Activated CD4-positive, alpha-beta memory T cell treated with anti-CD3 and anti-CD28 coated beads for 36 hours (primary cell): ENCODE data around the gene GATC. TPM values are rescaled to one million over a fixed set of nuclear protein-coding genes. Genes with fewer than 3 reads are reported as not detected.

ENCODE experiments used
- CTCF ChIA-PET: fragments of 350-600 bp; sonication (Branson Sonifier 250); formaldehyde crosslinking; loops from one replicate; lab custom pipeline; 2021; ENCODE audit warnings: antibody characterized with exemption, inconsistent platforms; lab: Charles Lee
- POLR2A ChIA-PET: fragments of 350-600 bp; sonication (Branson Sonifier 250); formaldehyde crosslinking; loops from one replicate; lab custom pipeline; 2021; ENCODE audit warnings: antibody characterized with exemption; lab: Charles Lee
- DNase-seq: peaks from one replicate; pipeline ENCODE4 v3.0.0-alpha.2; 2020
- H3K27ac Mint-ChIP-seq: one replicate; pipeline ENCODE4 v1.8.0; 2021; ENCODE audit warnings: mixed read lengths
- H3K27me3 Mint-ChIP-seq: one replicate; pipeline ENCODE4 v1.8.0; 2021; ENCODE audit warnings: mixed read lengths
- H3K36me3 Mint-ChIP-seq: one replicate; pipeline ENCODE4 v1.8.0; 2021; ENCODE audit warnings: mixed read lengths
- H3K4me1 Mint-ChIP-seq: one replicate; pipeline ENCODE4 v1.8.0; 2021; ENCODE audit warnings: low read depth, mixed read lengths
- H3K4me3 Mint-ChIP-seq: one replicate; pipeline ENCODE4 v1.8.0; 2021; ENCODE audit warnings: mild to moderate bottlenecking, mixed read lengths
- H3K9me3 Mint-ChIP-seq: one replicate; pipeline ENCODE4 v1.8.0; 2021; ENCODE audit warnings: mixed read lengths
- intact Hi-C: fragments of 100-400 bp; cut with micrococcal nuclease; formaldehyde crosslinking; loops from one replicate; pipeline ENCODE4 v1.15.1; 2023
- total RNA-seq, 2 experiments: library from RNA; stranded (reverse); gene quantifications; one replicate each; pipeline ENCODE4 v1.2.3, GENCODE V29; 2021

The GATC gene
- total RNA-seq, 2 experiments from 2014 or later: 35.1 to 37.1 TPM

DNA sequence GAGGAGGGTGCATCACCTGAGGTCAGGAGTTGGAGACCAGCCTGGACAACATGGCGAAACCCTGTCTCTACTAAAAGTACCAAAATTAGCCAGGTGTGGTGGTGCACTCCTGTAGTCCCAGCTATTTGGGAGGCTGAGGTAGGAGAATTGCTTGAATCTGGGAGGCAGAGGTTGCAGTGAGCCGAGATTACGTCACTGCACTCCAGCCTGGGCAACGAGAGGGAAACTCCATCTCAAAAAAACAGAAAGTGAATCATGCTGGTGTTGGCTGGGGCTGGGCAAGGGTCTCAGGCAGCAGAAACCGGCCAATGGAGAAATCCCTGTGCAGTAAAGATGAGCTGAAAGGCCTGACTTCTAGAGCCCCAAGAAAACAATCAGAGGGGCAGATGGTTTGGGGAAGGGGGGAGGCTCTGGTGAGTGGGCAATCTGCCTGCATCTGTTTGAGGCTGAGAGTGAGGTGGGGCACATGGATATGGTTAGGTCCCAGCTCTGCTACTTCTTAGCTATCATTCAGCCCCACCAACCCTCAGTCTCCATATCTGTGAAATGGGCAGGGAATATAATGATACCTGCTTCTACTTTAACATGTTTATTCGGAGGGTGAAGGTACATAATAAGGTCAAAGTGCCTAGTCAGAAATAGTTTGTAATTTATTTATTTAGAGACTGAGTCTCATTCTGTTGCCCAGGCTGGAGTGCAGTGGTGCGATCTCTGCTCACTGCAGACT lies 29.6 kb upstream of the GATC start:
- DNase-seq: no peak
- Mint-ChIP-seq H3K27me3 (peaks cover 2% of the 10 kb centered on the region), H3K36me3 (no peaks in the 10 kb centered on the region), H3K9me3 (no peaks in the 10 kb centered on the region), H3K27ac (no peak overlapping the region), H3K4me1 (no peaks in the 10 kb centered on the region), H3K4me3 (no peak overlapping the region)
- ChIA-PET POLR2A (no interaction called here), CTCF (no interaction called here)
- intact Hi-C loops: no loop called here

DNA sequence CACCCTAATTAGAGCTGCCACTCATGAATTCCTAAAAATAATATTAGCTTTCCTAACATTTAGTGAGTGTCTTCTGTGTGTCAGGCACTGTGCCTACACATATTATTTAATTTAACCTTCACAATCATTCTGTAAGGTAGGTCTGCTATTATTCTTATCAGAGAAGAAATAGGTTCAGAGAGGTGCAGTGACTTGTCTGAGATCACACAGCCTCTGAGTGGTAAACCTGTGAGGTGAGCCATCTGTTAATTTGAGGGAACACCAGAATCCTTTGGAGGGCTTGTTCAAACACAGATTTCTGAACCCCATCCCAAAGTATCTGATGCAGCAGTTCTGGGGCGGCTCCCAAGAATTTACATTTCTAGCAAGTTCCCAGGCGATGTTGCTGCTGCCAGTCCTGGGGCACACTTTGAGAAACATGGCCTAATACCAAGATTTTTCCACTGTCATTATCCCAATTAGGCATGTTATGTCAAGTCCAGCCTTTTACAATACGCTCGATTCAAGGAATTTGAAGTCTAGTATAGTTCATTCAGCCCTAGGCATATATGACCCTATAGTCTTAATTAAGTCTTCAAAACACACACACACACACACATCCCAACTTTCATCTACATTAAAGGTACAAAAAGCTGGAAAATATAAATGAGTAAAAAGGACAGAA lies 28.2 kb upstream of the GATC start:
- CTCF ChIA-PET: no interaction called here
- Mint-ChIP-seq H3K4me1 (no peaks in the 10 kb centered on the region), H3K4me3 (no peak overlapping the region), H3K27me3 (no peaks in the 10 kb centered on the region), H3K9me3 (no peaks in the 10 kb centered on the region), H3K36me3 (no peaks in the 10 kb centered on the region), H3K27ac (no peak overlapping the region)
- DNase-seq: no peak
- POLR2A ChIA-PET: interaction anchor here (0.8 kb wide), 1 partner anchor 10 kb away, joined by 3 read pairs; no protein-coding TSS in a partner anchor
- intact Hi-C loops: no loop called here

DNA sequence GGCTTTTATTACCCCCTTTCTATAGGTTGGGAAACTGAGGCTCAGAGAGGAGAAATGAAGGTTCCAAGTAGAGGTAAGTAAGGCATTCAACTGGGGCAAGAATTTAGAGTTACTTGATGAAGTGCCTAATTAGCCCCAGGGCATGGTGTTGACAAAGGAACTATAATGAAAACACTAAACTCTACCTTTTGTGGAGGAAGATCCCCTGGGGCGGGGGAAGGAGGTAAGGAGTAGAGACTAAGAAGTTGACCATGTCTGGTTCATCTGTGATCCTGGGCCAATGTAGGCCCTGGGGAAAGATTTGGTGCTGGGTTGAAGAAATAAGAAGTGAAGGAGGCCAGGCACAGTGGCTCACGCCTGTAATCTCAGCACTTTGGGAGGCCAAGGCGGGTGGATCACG lies 24.5 kb upstream of the GATC start:
- no peak overlapping the region for H3K4me3 Mint-ChIP-seq
- no peaks in the 10 kb centered on the region for H3K36me3 Mint-ChIP-seq
- no peak for DNase-seq
- H3K27me3 Mint-ChIP-seq: no peaks in the 10 kb centered on the region
- H3K27ac Mint-ChIP-seq: no peak overlapping the region
- intact Hi-C loops: no loop called here
- no peaks in the 10 kb centered on the region for H3K9me3 Mint-ChIP-seq
- ChIA-PET CTCF (no interaction called here), POLR2A (no interaction called here)
- H3K4me1 Mint-ChIP-seq: no peaks in the 10 kb centered on the region

DNA sequence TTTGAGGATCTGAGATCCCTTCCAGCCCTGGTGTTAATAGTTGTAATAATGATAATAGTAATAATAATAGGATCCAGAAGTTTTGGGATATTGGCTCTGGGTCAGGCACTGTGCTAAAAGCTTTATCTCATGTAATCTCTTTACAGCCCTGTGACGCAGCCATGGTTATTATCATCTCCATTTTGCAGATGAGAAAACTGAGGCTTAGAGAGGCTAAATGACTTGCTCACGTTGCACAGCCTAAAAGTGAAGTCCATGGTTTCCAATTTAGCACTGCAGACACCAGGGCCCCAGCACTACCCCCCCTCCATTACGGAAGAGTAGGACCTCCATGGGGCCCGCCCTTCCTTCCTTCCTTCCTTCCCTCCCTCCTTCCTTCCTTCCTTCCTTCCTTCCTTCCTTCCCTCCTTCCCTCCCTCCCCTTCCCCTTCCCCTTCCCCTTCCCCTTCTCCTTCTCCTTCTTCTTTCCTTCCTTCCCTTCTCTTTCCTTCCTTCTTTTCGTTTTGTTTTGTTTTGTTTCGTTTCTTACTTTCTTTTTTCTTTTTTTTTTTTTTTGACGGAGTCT lies 23.3 kb upstream of the GATC start:
- no peaks in the 10 kb centered on the region for H3K4me1 Mint-ChIP-seq
- intact Hi-C loops: no loop called here
- no peaks in the 10 kb centered on the region for H3K27me3 Mint-ChIP-seq
- ChIA-PET CTCF (no interaction called here), POLR2A (no interaction called here)
- no peak for DNase-seq
- H3K27ac Mint-ChIP-seq: no peak overlapping the region
- H3K36me3 Mint-ChIP-seq: no peaks in the 10 kb centered on the region
- H3K4me3 Mint-ChIP-seq: no peak overlapping the region
- H3K9me3 Mint-ChIP-seq: no peaks in the 10 kb centered on the region

DNA sequence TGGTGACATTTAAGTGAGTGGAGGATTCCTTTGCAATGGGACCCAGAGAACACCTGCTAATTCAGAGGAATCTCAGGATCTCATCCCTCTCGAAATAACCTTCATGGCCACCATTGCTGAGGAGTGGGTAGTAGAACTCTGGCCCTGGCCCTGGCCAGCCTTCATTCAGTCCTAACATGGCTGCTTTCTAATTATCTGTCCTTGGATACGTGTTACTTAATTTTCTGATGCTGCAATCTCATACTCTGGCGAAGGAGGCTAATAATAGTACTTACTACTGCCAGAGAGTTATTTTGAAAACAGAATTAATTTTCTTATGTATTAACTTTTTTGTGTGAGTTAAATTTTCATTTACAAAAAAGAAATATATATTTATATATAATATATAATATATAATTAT lies 20.4 kb upstream of the GATC start:
- Mint-ChIP-seq H3K27ac (no peak overlapping the region), H3K9me3 (no peaks in the 10 kb centered on the region), H3K4me3 (no peak overlapping the region), H3K4me1 (peaks cover 3% of the 10 kb centered on the region), H3K27me3 (no peaks in the 10 kb centered on the region), H3K36me3 (no peaks in the 10 kb centered on the region)
- intact Hi-C loops: no loop called here
- ChIA-PET POLR2A (no interaction called here), CTCF (no interaction called here)
- DNase-seq: no peak

DNA sequence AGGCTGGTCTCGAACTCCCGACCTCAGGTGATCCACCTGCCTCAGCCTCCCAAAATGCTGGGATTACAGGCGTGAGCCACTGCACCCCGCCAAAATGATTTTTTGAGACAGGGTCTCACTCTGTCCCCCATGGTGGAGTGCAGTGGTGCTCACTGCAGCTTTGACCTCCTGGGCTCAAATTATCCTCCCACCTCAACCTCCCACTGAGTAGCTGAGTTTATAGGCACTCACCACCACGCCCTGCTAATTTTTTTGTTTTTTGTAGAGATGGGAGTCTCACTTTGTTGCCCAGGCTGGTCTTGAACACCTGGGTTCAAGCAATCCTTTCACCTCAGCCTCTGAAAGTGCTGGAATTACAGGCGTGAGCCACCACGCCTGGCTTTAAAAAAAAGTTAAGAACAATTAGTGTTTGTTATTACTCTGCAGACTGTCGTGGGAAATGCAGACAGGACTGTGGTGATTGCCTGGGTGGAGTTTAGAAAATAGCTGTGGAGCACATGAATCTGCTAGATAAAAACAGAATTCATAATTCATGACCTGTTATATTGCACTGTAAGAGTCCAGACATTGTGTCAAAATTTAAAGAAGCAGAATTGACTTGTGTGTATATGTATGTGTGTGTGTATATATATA lies 17.5 kb upstream of the GATC start:
- ChIA-PET POLR2A (interaction anchor here (0.5 kb wide), 1 partner anchor 171 kb away, joined by 4 read pairs; no protein-coding TSS in a partner anchor), CTCF (interaction anchor here (0.8 to 3.0 kb wide), 7 partner anchors 10 to 73 kb away, joined by 3 to 16 read pairs (median 5); no protein-coding TSS in a partner anchor)
- no peaks in the 10 kb centered on the region for H3K9me3 Mint-ChIP-seq
- DNase-seq: no peak
- peaks cover 6% of the 10 kb centered on the region for H3K4me1 Mint-ChIP-seq
- intact Hi-C loops: no loop called here
- H3K27me3 Mint-ChIP-seq: peaks cover 4% of the 10 kb centered on the region
- no peak overlapping the region for H3K27ac Mint-ChIP-seq
- no peak overlapping the region for H3K4me3 Mint-ChIP-seq
- H3K36me3 Mint-ChIP-seq: no peaks in the 10 kb centered on the region

DNA sequence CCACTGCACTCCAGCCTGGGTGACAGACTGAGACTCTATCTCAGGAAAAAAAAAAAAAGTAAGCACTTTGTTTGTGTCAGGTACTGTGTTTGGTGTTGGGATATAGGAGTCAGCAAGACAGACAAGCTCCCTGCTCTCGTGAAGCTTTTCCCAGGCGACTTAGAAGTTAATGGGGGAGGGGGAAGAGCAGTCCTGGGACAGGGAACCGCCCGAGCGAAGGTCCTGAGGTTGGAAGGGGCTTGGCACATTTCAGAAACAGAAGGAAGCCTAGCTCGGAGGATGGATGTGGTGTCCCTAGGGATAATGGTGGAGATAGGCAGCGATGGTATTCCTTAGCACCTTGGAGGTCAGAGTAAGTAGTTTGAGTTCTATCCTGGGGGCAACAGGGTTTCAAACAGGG lies 16.9 kb upstream of the GATC start:
- Mint-ChIP-seq H3K27ac (no peak overlapping the region), H3K4me3 (no peak overlapping the region)
- no peak for DNase-seq

DNA sequence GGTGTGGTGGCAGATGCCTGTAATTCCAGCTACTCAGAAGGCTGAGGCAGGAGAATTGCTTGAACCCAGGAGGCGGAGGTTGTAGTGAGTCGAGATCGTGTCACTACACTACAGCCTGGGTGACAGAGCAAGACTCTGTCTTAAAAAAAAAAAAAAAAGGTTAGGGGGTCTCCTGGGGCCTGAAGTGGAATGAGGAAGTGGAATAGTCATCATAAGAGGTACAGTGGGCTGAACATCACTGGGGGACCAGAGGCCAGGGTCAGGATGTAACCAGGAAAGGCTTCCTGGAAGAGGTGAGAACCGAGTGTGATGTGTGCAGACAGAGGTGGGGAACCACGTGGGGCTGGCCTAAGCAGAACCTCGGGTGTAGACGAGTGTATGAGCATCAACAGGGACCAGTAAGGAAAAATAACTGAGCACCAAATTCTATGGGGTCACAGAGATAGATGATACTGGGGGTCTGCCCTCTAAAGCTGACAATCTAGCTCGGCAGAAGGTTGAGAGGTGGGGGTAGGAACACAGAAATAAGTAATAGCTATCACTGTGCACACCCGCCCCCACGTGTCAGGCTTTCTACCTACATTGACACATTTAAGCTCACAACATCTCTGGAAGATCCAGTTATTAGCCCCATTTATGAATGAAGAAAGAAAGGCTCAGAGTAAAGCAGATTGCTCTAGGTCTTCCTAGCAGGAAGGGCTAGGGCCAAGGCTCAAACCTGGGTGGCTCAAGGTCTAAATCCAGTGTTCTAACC lies 13.3 kb upstream of the GATC start:
- ChIA-PET POLR2A (no interaction called here), CTCF (interaction anchor here (1.6 to 2.9 kb wide), 2 partner anchors 33 to 75 kb away, joined by 3 to 21 read pairs; no protein-coding TSS in a partner anchor)
- H3K27ac Mint-ChIP-seq: no peak overlapping the region
- no peak overlapping the region for H3K4me3 Mint-ChIP-seq
- intact Hi-C loops: no loop called here
- peaks cover 11% of the 10 kb centered on the region for H3K4me1 Mint-ChIP-seq
- no peak for DNase-seq
- no peaks in the 10 kb centered on the region for H3K9me3 Mint-ChIP-seq
- peaks cover 4% of the 10 kb centered on the region for H3K27me3 Mint-ChIP-seq
- no peaks in the 10 kb centered on the region for H3K36me3 Mint-ChIP-seq

More for the DNA sequence above, 16.9 kb upstream of the GATC start:
- H3K9me3 Mint-ChIP-seq: no peaks in the 10 kb centered on the region
- ChIA-PET CTCF (interaction anchor here (0.9 to 3.0 kb wide), 10 partner anchors 9 to 201 kb away, joined by 3 to 16 read pairs (median 4); partner anchors contain the start of gene PXN), POLR2A (no interaction called here)
- intact Hi-C loops: no loop called here
- H3K36me3 Mint-ChIP-seq: no peaks in the 10 kb centered on the region
- H3K27me3 Mint-ChIP-seq: peaks cover 4% of the 10 kb centered on the region
- peaks cover 6% of the 10 kb centered on the region for H3K4me1 Mint-ChIP-seq

DNA sequence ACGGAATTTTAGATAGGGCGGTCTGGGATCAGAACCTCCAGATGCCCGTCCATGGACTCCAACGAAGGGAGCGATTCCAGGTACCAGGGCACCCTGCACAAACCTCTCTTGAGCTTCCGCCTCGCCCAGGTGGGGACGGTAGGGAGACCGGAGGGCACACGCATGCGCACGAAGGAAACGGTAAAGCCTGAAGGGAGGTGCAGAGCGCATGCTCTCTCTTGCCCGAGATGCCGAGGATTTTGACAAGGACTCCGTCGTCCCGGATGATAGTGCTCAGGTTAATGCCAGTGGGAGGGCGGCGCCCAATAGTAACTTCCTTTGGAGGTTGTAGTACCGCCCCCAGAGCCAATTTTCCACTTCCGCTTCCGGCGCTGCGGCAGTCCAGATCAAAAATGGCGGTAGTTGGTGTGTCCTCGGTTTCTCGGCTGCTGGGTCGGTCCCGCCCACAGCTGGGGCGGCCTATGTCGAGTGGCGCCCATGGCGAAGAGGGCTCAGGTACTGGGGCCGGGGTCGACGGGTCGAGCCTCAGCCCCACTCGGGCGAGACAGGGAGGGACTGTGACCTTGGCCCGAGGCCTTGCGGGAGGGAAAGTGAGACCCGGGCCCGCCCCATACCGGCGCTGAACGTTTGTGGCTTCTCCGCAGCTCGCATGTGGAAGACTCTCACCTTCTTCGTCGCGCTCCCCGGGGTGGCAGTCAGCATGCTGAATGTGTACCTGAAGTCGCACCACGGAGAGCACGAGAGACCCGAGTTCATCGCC lies 8.3 kb upstream of the GATC start, which contains the start of gene COX6A1:
Gene COX6A1 (plus strand): TSS at position 379 of the 760 bp plus-strand sequence. CDS start 14 bp downstream, at position 393.
- Mint-ChIP-seq H3K36me3 (peaks cover 13% of the 10 kb centered on the region), H3K27ac (peak within 1 kb of the TSS; percentile 92), H3K9me3 (no peaks in the 10 kb centered on the region), H3K4me3 (peak within 1 kb of the TSS; percentile 99), H3K27me3 (peaks cover 2% of the 10 kb centered on the region), H3K4me1 (peaks cover 22% of the 10 kb centered on the region)
- POLR2A ChIA-PET: interaction anchor here (0.5 to 1.3 kb wide), 6 partner anchors 8 to 251 kb away, joined by 3 to 7 read pairs (median 4); no protein-coding TSS in a partner anchor
- DNase-seq: peak; percentile 99
- intact Hi-C loops: loop anchor here (1.0 to 5.0 kb wide), 9 partner anchors 31 to 322 kb away; partner anchors contain the start of genes DYNLL1, MLEC, RAB35 and RNF10
- CTCF ChIA-PET: interaction anchor here (0.6 to 2.5 kb wide), 12 partner anchors 9 to 366 kb away, joined by 3 to 9 read pairs (median 4); partner anchors contain the start of gene SRSF9

DNA sequence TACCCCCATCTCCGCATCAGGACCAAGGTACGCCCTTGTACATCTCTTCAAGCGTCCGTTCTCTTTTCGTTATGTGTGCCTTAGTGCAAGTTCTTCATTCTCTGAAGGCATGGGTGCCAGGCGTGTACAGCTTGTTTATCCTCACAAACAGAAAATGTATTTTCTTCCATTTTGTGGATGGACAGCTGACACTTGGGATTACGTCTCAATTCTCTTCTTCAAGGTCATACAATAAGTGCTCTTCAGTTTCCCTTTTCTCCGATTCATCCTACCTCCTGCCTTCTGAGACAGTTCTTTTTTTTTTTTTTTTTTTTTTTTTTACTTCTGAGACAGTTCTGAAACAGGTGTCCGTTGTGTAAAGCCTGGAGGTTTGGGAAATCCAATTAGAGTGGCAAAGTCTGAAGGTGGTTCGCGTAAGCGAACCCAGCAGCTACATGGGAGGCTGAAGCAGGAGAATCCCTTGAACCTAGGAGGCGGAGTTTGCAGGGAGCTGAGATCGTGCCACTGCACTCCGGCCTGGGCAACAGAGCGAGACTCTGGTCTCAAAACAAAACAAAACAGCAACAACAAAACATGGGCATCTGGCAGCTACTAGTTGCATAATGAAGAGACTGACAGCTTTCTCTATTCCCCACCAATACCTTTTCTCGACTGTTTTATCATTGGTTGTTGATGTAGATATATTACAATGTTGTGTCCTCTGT lies 7.6 kb upstream of the GATC start:
- CTCF ChIA-PET: interaction anchor here (0.6 to 2.5 kb wide), 14 partner anchors 9 to 366 kb away, joined by 3 to 9 read pairs (median 4); partner anchors contain the start of gene SRSF9
- POLR2A ChIA-PET: interaction anchor here (1.1 to 1.3 kb wide), 3 partner anchors 30 to 177 kb away, joined by 3 to 4 read pairs (median 4); no protein-coding TSS in a partner anchor
- no peak for DNase-seq
- peaks cover 13% of the 10 kb centered on the region for H3K36me3 Mint-ChIP-seq
- peak overlapping the region; percentile 92 for H3K27ac Mint-ChIP-seq
- H3K27me3 Mint-ChIP-seq: no peaks in the 10 kb centered on the region
- intact Hi-C loops: loop anchor here (1.0 to 5.0 kb wide), 10 partner anchors 31 to 322 kb away; partner anchors contain the start of genes DYNLL1, MLEC, POP5 and RAB35
- peak overlapping the region; percentile 99 for H3K4me3 Mint-ChIP-seq
- H3K4me1 Mint-ChIP-seq: peaks cover 22% of the 10 kb centered on the region
- no peaks in the 10 kb centered on the region for H3K9me3 Mint-ChIP-seq
